Hippocampal formation (tissue), 2 donors: ENCODE results near the gene FGF6.

ENCODE experiments used
- DNase-seq, 2 donors: peaks; one replicate each; lab custom pipeline; 2025; lab: John Stamatoyannopoulos, UW

FGF6 gene

DNA sequence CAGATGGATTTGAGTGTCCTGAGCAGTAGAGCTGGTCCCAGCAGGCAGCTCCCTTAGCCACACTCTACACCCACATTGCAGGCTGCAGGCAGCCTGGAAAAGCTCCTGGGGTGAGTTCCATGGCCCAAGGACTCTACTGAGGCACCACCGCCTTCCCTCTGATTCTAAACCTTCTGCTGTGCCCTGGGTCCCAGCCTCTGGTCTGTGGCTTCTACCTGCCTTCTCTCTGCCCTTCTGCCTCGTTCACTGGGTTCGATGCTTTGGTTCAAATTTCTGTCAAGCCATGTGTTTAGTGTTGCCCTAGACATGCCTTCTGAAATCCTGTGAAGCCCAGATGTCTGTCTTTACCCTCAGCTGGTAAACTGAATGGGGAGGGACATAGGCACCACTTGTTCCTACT is 1.5 kb upstream of the FGF6 start:
- DNase-seq, result no peak

DNA sequence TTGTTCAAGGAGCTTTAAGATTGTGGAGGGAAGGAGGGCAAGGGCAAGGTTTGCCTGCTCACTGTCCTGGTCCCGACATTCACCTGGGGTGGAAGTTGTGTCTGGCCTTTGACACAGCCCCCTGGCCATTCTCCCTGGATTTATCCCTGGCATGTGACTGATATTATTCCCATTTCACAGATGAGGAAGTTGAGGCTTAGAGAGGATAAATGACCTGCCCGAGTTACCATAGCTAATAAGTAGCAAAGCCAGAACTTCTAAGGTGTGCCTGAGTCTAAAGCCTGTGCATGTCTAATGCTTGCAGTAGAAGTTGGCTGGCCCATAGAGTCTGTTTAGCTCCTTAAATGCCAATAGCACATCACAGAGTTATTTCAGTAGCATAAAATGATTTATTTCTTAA is 720 bp upstream of the FGF6 start:
- DNase-seq, result no peak

DNA sequence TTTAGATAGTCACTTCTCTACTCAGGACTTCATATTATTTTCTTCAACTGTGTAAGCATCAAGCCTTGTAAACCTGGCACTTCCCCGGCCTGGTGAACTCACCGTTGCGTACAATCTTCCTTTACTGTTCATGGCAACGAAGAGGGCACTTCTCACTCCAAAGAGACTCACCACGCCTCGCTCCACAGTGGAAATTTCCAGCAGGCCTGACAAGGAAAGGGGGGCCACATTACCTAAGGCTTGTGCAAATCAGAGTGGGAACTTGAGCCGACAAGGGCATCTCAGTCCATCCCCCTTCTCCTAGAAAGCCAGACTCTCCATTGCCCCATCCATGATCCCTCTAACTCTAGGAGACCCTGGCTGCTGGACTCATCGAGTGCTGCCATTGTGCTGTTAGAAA is 1.6 kb downstream of the FGF6 start:
- DNase-seq, result no peak

DNA sequence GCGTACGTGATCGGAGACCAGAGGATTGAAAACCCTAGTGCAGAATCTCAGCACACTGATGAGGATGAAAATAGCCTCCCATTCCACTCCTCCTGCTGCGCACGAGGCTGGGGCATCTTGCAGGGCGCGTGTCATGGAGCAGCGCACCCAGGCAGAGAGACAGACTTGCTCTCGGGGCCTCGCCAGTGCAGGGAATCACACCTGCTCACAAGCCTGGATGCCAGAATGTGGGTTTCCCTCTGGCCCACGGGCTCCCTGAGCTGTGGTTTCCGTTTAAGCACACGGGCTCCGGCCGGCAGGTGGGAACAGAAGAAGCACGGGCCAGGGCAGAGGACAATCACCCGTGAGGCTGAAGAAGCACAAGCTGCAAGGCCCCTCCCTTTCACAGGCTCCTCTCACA is 2.0 kb downstream of the FGF6 start:
- DNase-seq, result no peak

DNA sequence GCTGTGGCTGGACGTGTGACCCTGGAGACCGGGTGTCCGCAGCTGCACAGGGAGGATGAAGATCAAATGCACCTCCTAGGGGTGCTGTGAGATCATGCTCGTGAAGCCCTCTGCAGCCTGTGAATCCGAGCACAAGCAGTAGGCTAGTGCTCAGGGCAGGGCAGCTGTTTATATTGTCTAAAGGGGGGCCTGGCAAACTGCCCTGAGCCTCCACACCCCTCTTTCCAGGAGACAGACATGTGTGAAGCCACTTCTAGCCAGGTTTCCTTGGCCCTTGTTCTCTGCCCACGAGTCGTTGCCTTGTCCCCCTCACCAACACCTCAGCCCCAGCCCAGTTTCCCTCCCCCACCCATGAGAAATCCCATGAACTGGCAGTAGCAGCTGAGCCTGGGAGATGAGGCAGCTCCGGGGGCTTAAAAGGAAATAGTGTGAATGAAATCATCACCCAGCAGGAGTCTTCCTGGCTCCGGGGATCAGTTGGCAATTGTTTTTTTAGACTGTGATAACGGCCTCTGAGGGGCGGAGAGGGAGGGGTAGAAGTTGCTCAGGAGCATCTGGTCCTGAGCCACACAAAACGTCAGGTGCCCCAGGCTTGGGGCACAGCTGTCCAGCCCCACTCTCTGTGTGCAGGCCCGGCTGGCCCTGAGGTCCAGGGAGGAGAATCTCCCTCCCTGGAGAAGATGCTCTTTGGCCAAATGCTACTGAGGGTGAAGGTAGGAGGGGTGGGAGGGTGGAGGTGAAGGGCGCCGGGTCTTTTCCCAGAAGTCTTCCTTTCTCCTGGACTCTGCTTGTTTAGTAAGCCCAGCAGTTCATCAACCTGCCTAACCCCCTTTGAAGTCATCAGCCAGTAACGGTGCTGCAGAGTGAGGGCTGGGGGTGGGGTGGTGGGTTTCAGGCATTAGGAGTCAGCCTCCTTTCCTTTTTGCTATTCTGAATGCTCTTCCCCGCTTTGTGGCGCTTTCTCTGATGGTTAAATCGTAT is 4.0 kb downstream of the FGF6 start:
- no peak for DNase-seq

DNA sequence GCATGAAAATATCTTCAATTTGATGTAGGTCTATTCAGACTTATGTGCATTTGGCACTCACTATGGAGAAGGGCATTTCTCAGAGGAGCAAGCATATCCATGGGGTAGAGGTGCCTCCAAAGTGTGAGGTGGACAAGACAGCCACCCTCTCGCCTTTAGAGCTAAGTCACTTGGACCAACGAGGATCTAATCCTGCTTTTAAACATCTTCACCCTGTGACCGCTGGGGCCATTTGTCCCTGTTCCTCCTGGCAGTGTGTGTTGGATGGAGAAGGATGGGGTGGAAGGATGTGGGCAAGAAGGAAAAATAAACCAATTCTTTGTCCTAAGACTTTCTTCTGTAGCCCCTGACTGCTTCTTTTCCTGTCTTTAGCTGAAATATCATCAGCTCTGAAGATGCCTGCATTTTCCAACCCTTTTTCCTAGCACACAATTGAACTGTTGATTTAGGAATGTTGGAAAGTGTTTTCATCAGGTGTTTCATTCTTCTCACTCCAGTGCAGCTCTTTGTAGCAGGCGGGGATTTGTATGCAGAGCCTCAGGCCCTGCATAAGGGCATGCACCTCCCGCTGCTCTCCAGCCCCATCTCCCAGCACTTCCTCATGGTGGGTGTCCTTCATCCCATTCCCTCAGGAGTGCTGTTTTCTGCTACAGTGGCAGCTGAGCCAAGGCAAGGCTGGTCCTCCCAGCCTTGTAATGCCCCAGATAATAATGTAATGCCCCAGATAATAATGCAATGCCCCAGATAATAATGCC is 5.3 kb downstream of the FGF6 start:
- DNase-seq, result no peak

DNA sequence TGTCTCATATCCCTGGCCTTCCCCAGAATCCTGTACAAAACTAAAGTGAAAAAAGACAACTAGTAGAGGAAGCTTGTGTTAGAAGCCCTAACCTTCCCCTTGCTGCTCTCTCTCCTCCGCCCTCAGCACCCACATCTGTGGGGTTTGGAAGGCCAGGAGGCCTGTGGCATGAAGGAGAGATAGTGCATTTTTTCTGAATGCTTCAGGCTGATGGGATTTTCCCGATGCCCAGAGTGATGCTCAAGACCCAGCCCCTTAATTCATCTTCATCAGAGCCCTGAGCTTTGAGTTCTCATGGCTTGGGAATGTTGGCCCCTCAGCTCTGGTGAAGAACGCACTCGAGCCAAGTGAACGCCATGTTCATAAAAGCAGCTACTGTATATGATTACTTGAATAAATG is 5.9 kb downstream of the FGF6 start:
- no peak for DNase-seq

DNA sequence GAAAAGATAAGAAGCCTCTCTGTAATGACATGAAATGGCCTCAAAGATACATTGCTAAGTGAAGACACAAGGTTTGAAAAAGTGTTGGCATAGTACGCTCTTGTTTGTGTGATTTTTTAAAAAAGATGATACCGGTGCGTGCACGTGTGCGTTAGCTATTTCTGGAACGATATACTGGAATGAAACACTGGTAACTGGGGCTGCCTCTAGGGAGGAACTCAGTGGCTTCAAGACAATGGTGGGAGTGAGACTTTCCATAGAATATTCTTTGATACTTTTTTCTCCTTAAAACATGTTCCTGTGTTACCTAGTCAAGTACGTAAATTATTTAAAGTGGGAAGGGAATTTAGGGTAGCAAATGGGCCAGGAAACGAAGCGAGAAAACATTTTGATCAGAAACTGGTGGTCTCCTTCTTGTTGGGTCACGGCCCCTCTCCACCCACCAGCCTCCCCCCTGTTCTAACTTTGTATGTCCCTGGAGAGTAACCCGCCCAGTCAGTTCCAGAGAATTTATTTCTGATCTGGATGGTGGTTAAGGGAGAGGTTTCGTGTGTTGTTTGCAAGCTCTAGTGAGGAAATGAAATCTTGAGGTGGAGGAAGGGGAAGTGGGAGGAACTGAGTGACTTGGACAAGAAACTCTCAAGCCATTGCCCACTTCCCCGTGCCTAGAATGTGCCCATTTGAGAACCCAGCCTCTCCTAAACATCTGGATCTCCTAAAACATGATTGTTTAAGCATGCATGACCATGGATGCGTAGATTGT is 6.6 kb downstream of the FGF6 start:
- DNase-seq, result no peak

DNA sequence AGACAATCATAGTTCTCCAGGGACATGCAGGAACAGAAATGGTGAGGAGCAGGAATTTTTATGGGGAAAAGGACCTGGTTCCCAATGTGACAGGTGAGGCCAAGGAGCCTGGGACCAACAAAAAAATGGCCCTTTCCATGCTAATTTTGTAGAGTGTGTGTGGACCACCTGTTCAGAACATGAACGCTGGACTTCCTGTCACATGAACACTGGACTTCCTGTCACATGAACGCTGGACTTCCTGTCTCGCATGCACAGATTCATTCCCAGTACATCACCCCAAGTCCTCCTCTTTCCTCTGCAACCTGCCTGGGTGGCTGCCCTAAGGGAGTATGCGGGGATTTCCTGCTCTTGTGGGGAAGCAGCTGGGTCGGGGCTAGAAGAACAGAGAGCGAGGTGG is 10.1 kb downstream of the FGF6 start:
- DNase-seq, result no peak

DNA sequence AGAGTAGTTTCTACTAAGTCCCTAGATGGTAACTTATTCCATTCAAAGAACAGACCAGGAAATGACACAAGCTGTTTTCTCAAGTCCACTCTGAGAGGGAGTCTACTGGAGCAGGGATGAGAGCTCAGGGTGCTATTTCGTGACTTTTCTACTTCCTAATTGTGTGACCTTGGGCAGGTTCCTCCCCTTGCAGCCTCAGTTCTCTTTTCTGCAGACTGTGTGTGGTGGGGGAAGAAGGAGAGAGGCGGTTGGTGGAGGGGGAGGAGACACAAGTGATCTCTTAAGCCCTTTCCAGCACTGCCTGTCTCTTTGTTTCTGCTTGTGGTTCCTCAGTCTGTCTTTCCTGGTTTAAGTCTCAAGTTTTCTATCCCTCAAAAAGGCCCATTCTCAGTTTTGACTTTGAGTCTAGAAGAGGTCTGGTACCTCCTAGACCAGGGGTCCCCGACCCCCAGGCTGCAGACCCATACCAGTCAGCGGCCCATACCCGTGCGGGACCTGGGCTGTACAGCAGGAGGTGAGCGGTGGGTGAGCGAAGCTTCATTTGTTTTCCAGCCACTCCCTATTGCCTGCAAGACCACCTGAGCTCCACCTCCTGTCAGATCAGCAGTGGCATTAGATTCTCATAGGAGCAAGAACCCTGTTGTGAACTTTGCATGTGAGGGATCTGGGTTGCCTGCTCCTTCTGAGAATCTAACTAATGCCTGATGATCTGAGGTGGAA is 10.7 kb downstream of the FGF6 start:
- no peak for DNase-seq

DNA sequence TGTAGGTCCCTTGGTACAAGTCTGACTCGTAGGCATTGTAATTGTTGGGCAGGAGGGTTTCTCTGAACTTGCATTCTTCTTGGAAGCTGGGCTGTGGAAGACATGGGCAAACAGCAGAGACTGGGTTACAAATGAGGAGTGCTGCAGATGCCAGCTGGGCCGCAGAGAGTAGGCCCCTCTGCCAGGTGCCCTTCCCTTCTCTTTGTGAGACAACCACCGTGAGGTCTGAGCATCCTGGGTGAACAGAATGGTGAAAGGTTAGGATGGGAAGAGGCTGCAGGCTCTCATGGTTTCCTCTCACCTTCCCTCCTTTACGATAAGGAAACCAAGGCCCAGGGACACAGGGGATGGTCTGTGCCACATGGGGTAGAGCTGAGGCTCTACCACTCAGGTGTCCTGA is 11.3 kb downstream of the FGF6 start:
- no peak for DNase-seq

DNA sequence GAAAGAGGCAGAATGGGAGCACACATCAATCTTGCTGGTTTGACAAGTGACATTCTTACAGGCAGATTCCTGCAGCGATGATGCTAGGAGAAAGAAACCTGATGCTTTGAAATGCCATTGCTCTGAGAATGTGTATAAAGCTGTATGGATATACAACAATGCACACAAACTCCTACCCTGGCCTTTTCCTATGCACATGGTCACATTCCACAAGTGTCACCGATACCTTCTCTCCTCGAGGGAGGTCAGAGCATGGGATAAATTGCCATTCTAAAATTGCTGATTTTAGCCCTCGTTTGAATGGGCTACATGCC is 11.9 kb downstream of the FGF6 start:
- DNase-seq, result no peak

DNA sequence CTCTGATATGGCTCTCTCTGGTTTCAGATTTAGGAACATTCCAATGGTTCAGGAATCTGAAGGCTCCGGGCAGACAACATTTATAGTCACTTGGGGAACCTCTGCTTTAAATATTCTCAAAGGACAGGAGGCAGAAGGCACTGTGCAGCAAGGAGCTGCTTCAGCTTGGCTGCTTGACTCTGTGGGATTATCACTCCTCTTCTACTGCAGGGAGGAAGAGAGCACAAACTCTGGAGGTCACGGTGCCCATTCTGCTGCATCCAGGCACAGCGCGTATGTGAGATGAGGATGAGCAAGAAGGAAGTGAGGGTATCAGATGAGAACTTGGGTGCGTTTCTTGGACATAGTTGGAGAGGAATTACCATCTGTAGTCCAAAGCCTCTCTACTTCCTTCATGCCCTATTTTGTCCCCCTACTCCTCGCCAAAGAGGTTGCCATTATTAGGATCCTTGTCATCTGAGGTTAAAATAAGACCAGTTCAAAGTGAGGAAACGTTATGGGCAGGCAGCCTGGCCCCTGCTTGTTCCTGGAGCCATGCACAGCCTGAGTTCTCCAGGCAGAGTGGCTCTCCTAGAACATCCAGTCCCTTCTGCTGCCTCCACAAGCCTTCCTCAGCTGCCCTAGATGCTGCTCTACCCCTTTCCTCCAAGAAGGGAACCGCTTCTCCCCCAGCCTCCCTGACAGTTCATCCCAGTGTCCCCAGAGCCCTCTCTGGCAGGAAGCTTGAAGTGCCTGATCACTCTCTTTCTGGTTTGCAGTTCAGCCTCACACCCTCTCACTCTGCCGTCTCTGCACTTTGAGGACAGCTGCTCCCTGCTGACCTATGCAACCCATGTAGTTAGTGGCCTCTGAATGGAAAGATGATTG is 12.5 kb downstream of the FGF6 start:
- DNase-seq, result no peak

DNA sequence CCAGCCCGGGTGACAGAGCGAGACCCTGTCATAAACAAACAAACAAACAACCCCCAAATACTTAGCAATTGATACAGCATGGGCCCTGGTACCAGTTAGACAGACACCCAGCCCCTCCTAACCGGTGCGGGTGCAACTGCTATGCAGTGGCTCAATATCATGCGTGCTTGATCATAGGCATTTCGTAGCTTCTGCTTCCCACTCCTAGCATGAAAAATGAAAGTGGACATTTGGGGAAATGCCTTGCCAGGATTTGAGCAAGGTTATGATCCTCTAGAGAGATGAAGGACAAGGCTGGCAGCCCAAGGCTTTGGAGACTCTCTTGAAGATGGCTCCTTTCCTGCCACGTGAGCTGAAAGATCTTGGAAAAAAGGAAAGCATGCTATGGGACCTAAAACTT is 13.7 kb downstream of the FGF6 start:
- DNase-seq, result no peak

DNA sequence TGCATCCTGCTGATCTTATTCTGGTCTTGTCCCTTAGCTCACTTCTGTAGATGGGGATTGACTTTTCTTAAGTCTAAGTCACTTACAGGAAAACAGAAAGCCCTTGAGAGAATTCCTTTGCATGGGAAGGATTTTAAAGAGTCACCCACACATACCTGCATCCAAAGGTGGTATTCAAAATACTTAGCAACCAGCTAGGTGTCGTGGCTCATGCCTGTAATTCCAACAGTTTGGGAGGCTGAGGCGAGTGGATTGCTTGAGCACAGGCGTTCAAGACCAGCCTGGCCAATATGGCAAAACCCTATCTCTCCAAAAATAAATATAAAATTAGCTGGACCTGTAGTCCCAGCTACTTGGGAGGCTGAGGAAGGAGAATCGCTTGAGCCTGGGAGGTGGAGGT is 14.2 kb downstream of the FGF6 start:
- no peak for DNase-seq

DNA sequence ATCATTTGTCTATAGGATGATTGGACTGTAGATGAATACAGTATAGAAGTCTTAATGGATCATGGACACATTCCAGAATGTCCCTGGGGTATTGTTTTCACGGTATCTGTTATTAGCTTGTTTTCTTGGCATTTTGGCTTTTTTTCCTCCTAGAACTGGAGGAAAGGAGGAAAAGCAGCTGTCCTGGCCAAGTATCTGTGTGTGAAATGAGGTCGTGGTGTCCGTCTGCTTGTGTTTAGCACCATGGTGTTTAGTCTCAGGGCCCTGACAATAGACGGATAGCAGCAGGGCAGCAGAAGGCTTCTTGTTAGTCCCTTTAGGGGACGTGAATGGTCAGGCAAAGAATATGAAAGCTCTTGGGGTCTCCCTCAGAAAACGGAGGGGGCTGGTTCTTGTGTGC is 21.2 kb downstream of the FGF6 start:
- no peak for DNase-seq

DNA sequence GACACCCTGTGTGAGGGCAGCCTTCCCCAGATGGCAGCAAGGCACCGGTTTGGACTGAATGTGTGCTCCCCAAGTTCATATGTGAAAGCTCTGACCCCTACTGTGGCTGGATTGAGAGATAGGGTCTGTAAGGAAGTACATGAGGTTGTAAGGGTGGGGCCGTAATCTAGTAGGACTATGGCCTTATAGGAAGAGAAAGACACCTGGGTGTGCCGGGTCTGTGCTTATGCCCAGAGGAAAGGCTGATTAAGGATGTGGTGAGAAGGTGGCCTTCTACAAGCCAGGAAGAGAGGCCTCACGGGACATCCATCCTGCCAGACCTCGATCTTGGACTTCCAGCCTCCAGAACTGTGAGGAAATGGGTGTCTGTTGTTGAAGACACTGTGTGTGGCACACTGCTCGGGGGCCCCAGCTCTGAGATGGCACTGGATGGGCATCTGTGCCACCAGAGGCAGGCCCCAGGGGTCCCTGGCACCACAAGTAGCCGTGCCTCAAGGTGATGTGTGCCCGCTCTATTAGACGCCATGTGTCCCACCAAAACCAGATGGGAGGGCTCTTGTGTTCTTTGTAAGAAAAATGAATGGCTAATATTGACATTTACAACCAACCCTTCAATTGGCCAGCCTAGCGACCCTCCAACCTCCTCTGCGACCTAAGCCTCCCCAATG is 22.0 kb downstream of the FGF6 start:
- no peak for DNase-seq

DNA sequence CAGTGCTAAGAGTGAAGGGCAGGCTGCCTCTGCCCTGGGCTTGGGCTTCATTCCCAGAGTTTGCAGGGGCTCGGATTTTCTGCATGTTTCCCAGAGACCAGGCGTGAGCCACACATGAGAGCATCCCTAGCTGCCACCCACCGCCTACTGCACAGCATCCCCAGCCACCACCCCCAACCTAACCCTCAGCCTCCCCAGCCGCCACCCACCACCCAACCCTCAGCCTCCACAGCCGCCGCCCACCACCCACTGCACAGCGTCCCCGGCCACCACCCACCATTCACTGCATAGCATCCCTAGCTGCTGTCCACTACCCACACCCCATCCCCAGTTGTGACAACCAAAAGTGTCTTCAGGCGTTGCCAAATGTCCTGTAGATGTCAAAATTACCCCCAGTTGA is 22.6 kb downstream of the FGF6 start:
- no peak for DNase-seq

DNA sequence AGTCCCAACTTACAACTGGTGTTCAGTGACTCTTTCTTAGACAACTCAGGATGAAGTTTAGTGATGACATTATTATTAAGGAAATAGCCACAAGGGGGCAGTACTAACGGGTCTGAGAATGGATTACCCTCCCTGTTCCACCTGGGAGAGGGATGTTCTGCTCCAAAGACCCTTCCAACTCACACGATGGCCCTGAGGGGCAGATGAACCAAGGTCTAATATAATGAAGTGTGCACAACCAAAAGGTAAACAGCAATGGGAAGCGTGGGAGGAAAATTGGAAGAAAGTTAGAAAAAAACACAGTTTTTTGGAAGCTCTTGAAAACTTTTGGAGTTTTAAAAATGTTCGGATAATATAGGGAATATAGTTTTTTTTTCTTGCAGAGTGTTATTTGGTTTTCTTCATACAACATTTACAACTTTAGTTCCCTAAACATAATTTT is 24.0 kb downstream of the FGF6 start:
- DNase-seq, result no peak

DNA sequence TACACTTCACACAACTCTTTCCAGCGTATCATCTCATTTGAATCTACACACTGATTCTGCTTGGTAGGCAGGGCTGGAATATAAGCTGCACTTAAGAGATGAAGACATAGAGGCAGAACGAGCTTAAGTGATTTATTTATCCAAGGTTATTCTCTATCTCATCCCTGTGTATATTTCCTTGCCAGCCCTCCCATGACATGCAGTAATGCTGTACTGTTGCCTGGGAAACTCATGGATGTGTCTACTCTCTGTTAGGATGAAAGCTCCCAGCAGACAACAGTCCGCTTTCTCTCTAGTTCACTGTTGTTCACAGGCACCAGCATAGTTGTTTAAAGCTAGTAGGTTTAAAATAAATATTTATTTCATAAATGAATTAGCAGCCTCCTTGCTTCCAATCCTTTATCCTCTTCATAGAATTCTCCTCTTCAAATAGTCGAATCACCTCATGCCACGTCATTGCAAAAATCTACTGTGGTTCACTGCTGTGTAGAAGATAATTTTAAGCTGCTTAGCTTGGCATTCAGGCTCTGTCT is 25.4 kb downstream of the FGF6 start:
- no peak for DNase-seq
